HEK293 (cell line): Measurements from ENCODE around the gene RSRP1.

Experiments used
- CTCF ChIP-seq: fragments of 450-650 bp; formaldehyde crosslinking; IDR thresholded peaks from 2 replicates; pipeline ENCODE4 v1.5.1; 2016; ENCODE audit warnings: missing biosample characterization, missing genetic modification characterization
- ELK4 ChIP-seq: IDR thresholded peaks from 2 replicates; pipeline ENCODE4 v1.6.1; 2011; ENCODE audit warnings: mild to moderate bottlenecking, low read depth, low read length, borderline replicate concordance
- GLIS2 ChIP-seq: fragments of 450-650 bp; formaldehyde crosslinking; IDR thresholded peaks from 2 replicates; pipeline ENCODE4 v1.5.1; 2016; ENCODE audit warnings: missing biosample characterization, missing genetic modification characterization
- KLF10 ChIP-seq: fragments of 450-650 bp; IDR thresholded peaks from 2 replicates; pipeline ENCODE4 v1.5.1; 2018; ENCODE audit warnings: missing biosample characterization, mild to moderate bottlenecking, missing genetic modification characterization
- KLF7 ChIP-seq: fragments of 450-650 bp; formaldehyde crosslinking; IDR thresholded peaks from 2 replicates; pipeline ENCODE4 v1.5.1; 2016; ENCODE audit warnings: missing biosample characterization, missing genetic modification characterization, borderline replicate concordance
- OSR2 ChIP-seq: fragments of 450-650 bp; formaldehyde crosslinking; IDR thresholded peaks from 2 replicates; pipeline ENCODE4 v1.5.1; 2016; ENCODE audit warnings: missing biosample characterization, missing genetic modification characterization
- OVOL3 ChIP-seq: fragments of 450-650 bp; formaldehyde crosslinking; IDR thresholded peaks from 2 replicates; pipeline ENCODE4 v1.5.1; 2016; ENCODE audit warnings: missing biosample characterization, missing genetic modification characterization
- RBAK ChIP-seq: fragments of 450-650 bp; formaldehyde crosslinking; IDR thresholded peaks from 2 replicates; pipeline ENCODE4 v1.5.1; 2016; ENCODE audit warnings: missing biosample characterization, missing genetic modification characterization
- SALL2 ChIP-seq: fragments of 450-650 bp; formaldehyde crosslinking; IDR thresholded peaks from 2 replicates; pipeline ENCODE4 v1.5.0; 2017; ENCODE audit warnings: missing biosample characterization, mild to moderate bottlenecking, missing genetic modification characterization, borderline replicate concordance
- TSHZ1 ChIP-seq: fragments of 450-650 bp; formaldehyde crosslinking; IDR thresholded peaks from 2 replicates; pipeline ENCODE4 v1.5.1; 2016; ENCODE audit warnings: missing biosample characterization, missing genetic modification characterization, borderline replicate concordance
- ZBTB11 ChIP-seq: fragments of 450-650 bp; formaldehyde crosslinking; conservative IDR thresholded peaks from 2 replicates; pipeline ENCODE4 v1.5.1; 2016; ENCODE audit warnings: low read depth, missing biosample characterization, missing genetic modification characterization
- ZBTB20 ChIP-seq: fragments of 450-650 bp; formaldehyde crosslinking; IDR thresholded peaks from 2 replicates; pipeline ENCODE4 v1.5.1; 2016; ENCODE audit warnings: missing biosample characterization, missing genetic modification characterization
- ZNF146 ChIP-seq: fragments of 450-650 bp; formaldehyde crosslinking; IDR thresholded peaks from 2 replicates; pipeline ENCODE4 v1.5.1; 2016; ENCODE audit warnings: missing biosample characterization, missing genetic modification characterization
- ZNF248 ChIP-seq: fragments of 450-650 bp; formaldehyde crosslinking; IDR thresholded peaks from 2 replicates; pipeline ENCODE4 v1.5.1; 2017; ENCODE audit warnings: missing biosample characterization, missing genetic modification characterization
- ZNF426 ChIP-seq: fragments of 450-650 bp; formaldehyde crosslinking; IDR thresholded peaks from 2 replicates; pipeline ENCODE4 v1.5.1; 2017; ENCODE audit warnings: missing biosample characterization, missing genetic modification characterization, mild to moderate bottlenecking, inconsistent platforms, moderate library complexity
- ZNF473 ChIP-seq: fragments of 450-650 bp; formaldehyde crosslinking; IDR thresholded peaks from 2 replicates; pipeline ENCODE4 v1.5.1; 2017; ENCODE audit warnings: missing biosample characterization, missing genetic modification characterization
- ZNF501 ChIP-seq: fragments of 450-650 bp; formaldehyde crosslinking; IDR thresholded peaks from 2 replicates; pipeline ENCODE4 v1.5.1; 2016; ENCODE audit warnings: missing biosample characterization, missing genetic modification characterization
- ZNF518A ChIP-seq: fragments of 450-650 bp; formaldehyde crosslinking; conservative IDR thresholded peaks from 2 replicates; pipeline ENCODE4 v1.5.1; 2016; ENCODE audit warnings: low read depth, missing biosample characterization, missing genetic modification characterization
- ZNF768 ChIP-seq: fragments of 450-650 bp; formaldehyde crosslinking; IDR thresholded peaks from 2 replicates; pipeline ENCODE4 v1.5.1; 2018; ENCODE audit warnings: missing biosample characterization, mild to moderate bottlenecking, missing genetic modification characterization
- ZNF776 ChIP-seq: fragments of 450-650 bp; formaldehyde crosslinking; IDR thresholded peaks from 2 replicates; pipeline ENCODE4 v1.5.0; 2017; ENCODE audit warnings: missing biosample characterization, missing genetic modification characterization, borderline replicate concordance

Gene RSRP1

GRCh38 chr1:25197235-25197975 is 49.8 kb downstream of the RSRP1 start (continued):
- TF ChIP-seq KLF7 (tag by site-specific recombination) (no peak), OVOL3 (tag by site-specific recombination) (no peak), ZNF426 (no peak), ZNF248 (tag by site-specific recombination) (no peak), OSR2 (tag by site-specific recombination) (peak; percentile 54; the same call in 1 of the 2 replicates), CTCF (tag by site-specific recombination) (no peak), ZNF501 (no peak), TSHZ1 (tag by site-specific recombination) (no peak), ELK4 (no peak), ZNF776 (tag by site-specific recombination) (no peak), ZNF768 (tag by site-specific recombination) (no peak), ZNF146 (tag by site-specific recombination) (no peak), ZBTB20 (tag by site-specific recombination) (no peak), SALL2 (tag by site-specific recombination) (no peak), ZNF518A (tag by site-specific recombination) (0 out of 2 replicates have a peak, but pooled peaks have one; percentile 13), ZNF473 (tag by site-specific recombination) (no peak), GLIS2 (tag by site-specific recombination) (no peak), RBAK (tag by site-specific recombination) (no peak), KLF10 (tag by site-specific recombination) (no peak), ZBTB11 (tag by site-specific recombination) (no peak)
